Retinal pigment epithelial cell (primary cell): ENCODE results near the gene GSN.
"Not testable (repeated sequence)": the region's sequence is repeated elsewhere in the genome, so short reads cannot be mapped to it uniquely, and the experiment has no call there.

Experiments
- DNase-seq: peaks from one replicate; pipeline ENCODE4 v3.0.0-alpha.2; 2010; ENCODE audit warnings: low read depth
- H3K4me3 ChIP-seq: 2 replicates; pipeline ENCODE4 v1.5.1; 2011; ENCODE audit warnings: mild to moderate bottlenecking, low read length, control low read depth, moderate library complexity
- CTCF ChIP-seq: conservative IDR thresholded peaks from 2 replicates; pipeline ENCODE4 v1.5.1; 2011; ENCODE audit warnings: low read depth, low read length, control low read depth, inconsistent platforms

GSN gene

GRCh38 chr9:121289772-121290370, 21.9 kb downstream of the GSN start:
- TF ChIP-seq CTCF, result no peak
- H3K4me3 ChIP-seq, result no peak overlapping the region
- no peak for DNase-seq

- H3K4me3 ChIP-seq, DNase-seq: not testable (repeated sequence)
Observed at GRCh38 chr9:121291536-121291935, 23.6 kb downstream of the GSN start.

- no peak for DNase-seq
- H3K4me3 ChIP-seq, result no peak overlapping the region
- no peak for TF ChIP-seq CTCF
Observed at GRCh38 chr9:121292051-121292450, 24.1 kb downstream of the GSN start.

- TF ChIP-seq CTCF, result no peak
- no peak overlapping the region for H3K4me3 ChIP-seq
- DNase-seq, result no peak
Observed at GRCh38 chr9:121292801-121293241, 24.9 kb downstream of the GSN start.

GRCh38 chr9:121294151-121294743, 26.3 kb downstream of the GSN start:
- TF ChIP-seq CTCF, result no peak
- H3K4me3 ChIP-seq, result no peak overlapping the region
- no peak for DNase-seq

GRCh38 chr9:121294866-121295661, 27.1 kb downstream of the GSN start:
- DNase-seq, result no peak
- H3K4me3 ChIP-seq, result no peak overlapping the region
- TF ChIP-seq CTCF, result no peak

GRCh38 chr9:121295662-121296191, 27.8 kb downstream of the GSN start:
- TF ChIP-seq CTCF, result no peak
- H3K4me3 ChIP-seq, result no peak overlapping the region
- no peak for DNase-seq
